GM23338 (cell line): ENCODE data around the gene SPATS1. TPM values are rescaled to one million over a fixed set of nuclear protein-coding genes. Genes with fewer than 3 reads are reported as not detected.

Experiments
- ATAC-seq: fragments of 200-7000 bp; cut with Tn5 transposase; 3 replicates; pipeline ENCODE4 v1.9.1; 2020
- DNase-seq: peaks from one replicate; pipeline ENCODE4 v3.0.0-alpha.2; 2015; ENCODE audit warnings: low spot score
- H2AFZ ChIP-seq: fragments of 200-600 bp; sonication (generic); 2 replicates; pipeline ENCODE4 v1.8.0; 2016; ENCODE audit warnings: antibody characterized with exemption, mild to moderate bottlenecking, moderate library complexity
- H3F3A ChIP-seq: fragments of 200-600 bp; sonication (generic); replicated peaks from 2 replicates; pipeline ENCODE4 v1.8.0; 2017; ENCODE audit warnings: antibody characterized with exemption, mixed run types, low read depth
- H3K27ac ChIP-seq: fragments of 200-600 bp; sonication (generic); 2 replicates; pipeline ENCODE4 v1.6.1; 2016; ENCODE audit warnings: low read depth
- H3K27me3 ChIP-seq: fragments of 200-600 bp; sonication (generic); 2 replicates; pipeline ENCODE4 v1.8.0; 2016; ENCODE audit warnings: mild to moderate bottlenecking, mixed run types, moderate library complexity; ENCODE audit not compliant: insufficient read depth
- H3K36me3 ChIP-seq: fragments of 200-600 bp; sonication (generic); 2 replicates; pipeline ENCODE4 v1.8.0; 2016; ENCODE audit warnings: mild to moderate bottlenecking; ENCODE audit not compliant: insufficient read depth
- H3K4me1 ChIP-seq: fragments of 200-600 bp; sonication (generic); 2 replicates; pipeline ENCODE4 v1.8.0; 2016; ENCODE audit warnings: mild to moderate bottlenecking, moderate library complexity; ENCODE audit not compliant: insufficient read depth
- H3K4me2 ChIP-seq: fragments of 200-600 bp; sonication (generic); 2 replicates; pipeline ENCODE4 v1.7.1; 2017; ENCODE audit warnings: mixed run types
- H3K4me3 ChIP-seq: fragments of 200-600 bp; sonication (generic); 2 replicates; pipeline ENCODE4 v1.6.1; 2016; ENCODE audit warnings: mixed run types
- H3K79me2 ChIP-seq: fragments of 200-600 bp; sonication (generic); replicated peaks from 2 replicates; pipeline ENCODE4 v1.8.0; 2017; ENCODE audit warnings: mild to moderate bottlenecking; ENCODE audit not compliant: insufficient read depth
- H3K9me2 ChIP-seq: fragments of 200-600 bp; sonication (generic); 2 replicates; pipeline ENCODE4 v1.8.0; 2017; ENCODE audit not compliant: insufficient read depth
- H4K20me1 ChIP-seq: fragments of 200-600 bp; sonication (generic); replicated peaks from 2 replicates; pipeline ENCODE4 v1.8.0; 2017; ENCODE audit warnings: mild to moderate bottlenecking; ENCODE audit not compliant: insufficient read depth
- H3K27ac Mint-ChIP-seq: 2 replicates; pipeline ENCODE4 v1.8.0; 2020; ENCODE audit warnings: inconsistent platforms, mild to moderate bottlenecking, moderate library complexity, mixed read lengths
- H3K27me3 Mint-ChIP-seq: 3 replicates; pipeline ENCODE4 v1.8.0; 2022; ENCODE audit warnings: low read depth, mild to moderate bottlenecking, moderate library complexity, mixed read lengths, inconsistent platforms; ENCODE audit not compliant: insufficient read depth, poor library complexity
- H3K36me3 Mint-ChIP-seq: 3 replicates; pipeline ENCODE4 v1.8.0; 2021; ENCODE audit warnings: low read depth, mild to moderate bottlenecking, inconsistent platforms, moderate library complexity, mixed read lengths
- H3K4me1 Mint-ChIP-seq: 3 replicates; pipeline ENCODE4 v1.8.0; 2020; ENCODE audit warnings: mild to moderate bottlenecking, inconsistent platforms, mixed read lengths
- H3K4me3 Mint-ChIP-seq: 3 replicates; pipeline ENCODE4 v1.8.0; 2021; ENCODE audit warnings: moderate library complexity, mild to moderate bottlenecking, inconsistent platforms, mixed read lengths
- H3K9me3 Mint-ChIP-seq: 3 replicates; pipeline ENCODE4 v1.8.0; 2020; ENCODE audit warnings: moderate library complexity, mild to moderate bottlenecking, inconsistent platforms, mixed read lengths
- CREB1 ChIP-seq: fragments of 250-450 bp; sonication (Bioruptor Pico); IDR thresholded peaks from 2 replicates; pipeline ENCODE4 v1.5.0; 2020; ENCODE audit warnings: low read depth, mild to moderate bottlenecking, moderate library complexity
- EZH2phosphoT487 ChIP-seq: fragments of 200-600 bp; sonication (generic); IDR thresholded peaks from one replicate; pipeline ENCODE4 v1.8.1; 2018; ENCODE audit warnings: antibody characterized with exemption; ENCODE audit not compliant: unreplicated experiment
- NANOG ChIP-seq: IDR thresholded peaks from 2 replicates; pipeline ENCODE4 v1.6.1; 2016; ENCODE audit warnings: antibody characterized with exemption, borderline replicate concordance
- POLR2AphosphoS5 ChIP-seq: IDR thresholded peaks from 2 replicates; pipeline ENCODE4 v1.6.1; 2016; ENCODE audit warnings: antibody characterized with exemption, low read depth
- REST ChIP-seq: IDR thresholded peaks from one replicate; pipeline ENCODE4 v1.6.1; 2018; ENCODE audit warnings: antibody characterized with exemption; ENCODE audit not compliant: unreplicated experiment
- ZNF114 ChIP-seq: fragments of 250-450 bp; sonication (Bioruptor Pico); IDR thresholded peaks from 2 replicates; pipeline ENCODE4 v1.5.0; 2020; ENCODE audit warnings: mild to moderate bottlenecking, moderate library complexity
- ZNF331 ChIP-seq: fragments of 250-450 bp; sonication (Bioruptor Pico); IDR thresholded peaks from 2 replicates; pipeline ENCODE4 v1.5.0; 2020; ENCODE audit warnings: low read depth, mild to moderate bottlenecking, moderate library complexity
- ZNF462 ChIP-seq: fragments of 250-450 bp; sonication (Bioruptor Pico); IDR thresholded peaks from 2 replicates; pipeline ENCODE4 v1.5.0; 2020; ENCODE audit warnings: mild to moderate bottlenecking, moderate library complexity
- polyA plus RNA-seq: library from polyadenylated mRNA; unstranded; fragments of >200 nt; fragmentation: Nextera tagmentation; extraction: Ambion mirVana; gene quantifications from 2 replicates; pipeline ENCODE4 v1.2.1, GENCODE V29; 2016
- total RNA-seq: library from RNA; depleted of rRNA; stranded (reverse); fragments of >200 nt; shearing (Covaris generic); gene quantifications from 2 replicates; pipeline ENCODE4 v1.2.3, GENCODE V29; 2014

SPATS1 gene
- total and polyA plus RNA-seq, 2 experiments from 2014 or later: not detected

- Mint-ChIP-seq H3K27ac (no peak overlapping the region), H3K27me3 (no peaks in the 10 kb centered on the region), H3K4me3 (no peak overlapping the region), H3K4me1 (no peaks in the 10 kb centered on the region; the same call in 2 of the 3 replicates), H3K36me3 (no peaks in the 10 kb centered on the region), H3K9me3 (no peaks in the 10 kb centered on the region; the same call in 2 of the 3 replicates)
- Histone ChIP-seq H4K20me1 (no peaks in the 10 kb centered on the region), H3K27me3 (no peaks in the 10 kb centered on the region), H2AFZ (no peak overlapping the region), H3K4me1 (no peaks in the 10 kb centered on the region), H3K79me2 (no peaks in the 10 kb centered on the region), H3K27ac (no peak overlapping the region), H3K36me3 (no peaks in the 10 kb centered on the region), H3K9me2 (no peaks in the 10 kb centered on the region), H3K4me2 (no peak overlapping the region), H3K4me3 (no peak overlapping the region), H3F3A (no peaks in the 10 kb centered on the region)
- DNase-seq (no peak), ATAC-seq (no peak)
- TF ChIP-seq REST (no peak), NANOG (no peak), ZNF331 (no peak)
Measured at GRCh38 chr6:44359973-44360372, 17.5 kb downstream of the SPATS1 start.

GRCh38 chr6:44361947-44362346, 19.5 kb downstream of the SPATS1 start:
- Mint-ChIP-seq H3K27ac (no peak overlapping the region), H3K27me3 (no peaks in the 10 kb centered on the region), H3K9me3 (no peaks in the 10 kb centered on the region; the same call in 2 of the 3 replicates), H3K4me1 (no peaks in the 10 kb centered on the region; the same call in 2 of the 3 replicates), H3K4me3 (no peak overlapping the region), H3K36me3 (no peaks in the 10 kb centered on the region)
- Histone ChIP-seq H3K4me1 (no peaks in the 10 kb centered on the region), H3K36me3 (no peaks in the 10 kb centered on the region), H3F3A (no peaks in the 10 kb centered on the region), H3K79me2 (no peaks in the 10 kb centered on the region), H3K9me2 (no peaks in the 10 kb centered on the region), H3K4me2 (no peak overlapping the region), H3K4me3 (no peak overlapping the region), H2AFZ (peak overlapping the region; percentile 85; the same call in 1 of the 2 replicates), H4K20me1 (no peaks in the 10 kb centered on the region), H3K27ac (no peak overlapping the region), H3K27me3 (no peaks in the 10 kb centered on the region)
- ATAC-seq: no peak
- TF ChIP-seq ZNF462 (CRISPR knock-in tag): no peak
- no peak for TF ChIP-seq ZNF114 (CRISPR knock-in tag)
- TF ChIP-seq CREB1 (CRISPR knock-in tag): no peak
- TF ChIP-seq POLR2AphosphoS5: no peak
- no peak for TF ChIP-seq REST
- TF ChIP-seq EZH2phosphoT487: no peak
- no peak for DNase-seq
